Keratinocyte (primary cell): ENCODE results near the gene FHOD1. TPM values are rescaled to one million over a fixed set of nuclear protein-coding genes. Genes with fewer than 3 reads are reported as not detected.

Experiments
- DNase-seq: peaks from one replicate; pipeline ENCODE4 v3.0.0-alpha.2; 2011; ENCODE audit warnings: low read depth, missing footprints, low spot score
- FAIRE-seq: peaks from 2 replicates; lab custom pipeline; 2011; peaks lifted over from hg19 to GRCh38; lab: Jason Lieb, UNC
- H2AFZ ChIP-seq: 2 replicates; pipeline ENCODE4 v1.6.0; 2012; ENCODE audit warnings: low read length, control low read depth, inconsistent platforms; ENCODE audit not compliant: control insufficient read depth
- H3K27ac ChIP-seq: 2 replicates; pipeline ENCODE4 v1.5.1; 2011; ENCODE audit warnings: low read length; ENCODE audit not compliant: control insufficient read depth, insufficient read depth
- H3K27me3 ChIP-seq: 3 replicates; pipeline ENCODE4 v1.6.0; 2011; ENCODE audit warnings: low read length; ENCODE audit not compliant: control insufficient read depth, insufficient read depth; ENCODE audit errors: extremely low read depth
- H3K36me3 ChIP-seq, 2 experiments: 2 replicates in 1 of 2; 3 replicates in 1 of 2; pipeline ENCODE4 v1.5.1; 2011; ENCODE audit warnings: low read length in 2 of 2, mild to moderate bottlenecking in 1 of 2; ENCODE audit not compliant: control insufficient read depth in 2 of 2, insufficient read depth in 2 of 2; ENCODE audit errors: extremely low read depth in 1 of 2
- H3K4me1 ChIP-seq: 3 replicates; pipeline ENCODE4 v1.5.1; 2011; ENCODE audit warnings: low read length; ENCODE audit not compliant: control insufficient read depth, insufficient read depth; ENCODE audit errors: extremely low read depth
- H3K4me2 ChIP-seq: 3 replicates; pipeline ENCODE4 v1.6.0; 2011; ENCODE audit warnings: low read depth, low read length; ENCODE audit not compliant: control insufficient read depth, insufficient read depth; ENCODE audit errors: extremely low read depth
- H3K4me3 ChIP-seq, 3 experiments: fragments of 200-600 bp in 1 of 3; sonication (generic) in 1 of 3; 2 replicates in 2 of 3; 3 replicates in 1 of 3; pipeline ENCODE4 v1.5.1; 2011 to 2016; ENCODE audit warnings: low read length in 3 of 3, mild to moderate bottlenecking in 3 of 3, control low read depth in 2 of 3, inconsistent platforms in 1 of 3, low read depth in 1 of 3, mixed read lengths in 1 of 3, mixed run types in 1 of 3, moderate library complexity in 1 of 3; ENCODE audit not compliant: control insufficient read depth in 2 of 3, insufficient read depth in 2 of 3; ENCODE audit errors: extremely low read depth in 1 of 3
- H3K79me2 ChIP-seq: 2 replicates; pipeline ENCODE4 v1.6.0; 2012; ENCODE audit warnings: low read length; ENCODE audit not compliant: control insufficient read depth, insufficient read depth
- H3K9ac ChIP-seq: 3 replicates; pipeline ENCODE4 v1.6.0; 2011; ENCODE audit warnings: low read length; ENCODE audit not compliant: control insufficient read depth, insufficient read depth; ENCODE audit errors: extremely low read depth
- H3K9me1 ChIP-seq: 3 replicates; pipeline ENCODE4 v1.6.0; 2011; ENCODE audit warnings: low read length; ENCODE audit not compliant: control insufficient read depth, insufficient read depth; ENCODE audit errors: extremely low read depth
- H3K9me3 ChIP-seq: 2 replicates; pipeline ENCODE4 v1.5.1; 2012; ENCODE audit warnings: low read depth, low read length; ENCODE audit not compliant: control insufficient read depth
- H4K20me1 ChIP-seq: 3 replicates; pipeline ENCODE4 v1.6.0; 2011; ENCODE audit warnings: low read length; ENCODE audit not compliant: control insufficient read depth, insufficient read depth; ENCODE audit errors: extremely low read depth
- CTCF ChIP-seq, 3 experiments: IDR thresholded peaks in 1 of 3; conservative IDR thresholded peaks in 1 of 3; optimal IDR thresholded peaks in 1 of 3; 2 replicates in 2 of 3; 3 replicates in 1 of 3; pipeline versions ENCODE3 to v1.5.1; 2011; ENCODE audit warnings: low read length in 3 of 3, mild to moderate bottlenecking in 3 of 3, moderate library complexity in 2 of 3, control low read depth in 1 of 3, inconsistent platforms in 1 of 3; ENCODE audit not compliant: insufficient read depth in 2 of 3; ENCODE audit errors: extremely low read depth in 1 of 3
- EZH2 ChIP-seq: IDR thresholded peaks from one replicate; pipeline ENCODE4 v1.6.1; 2012; ENCODE audit warnings: inconsistent platforms, mild to moderate bottlenecking, low read length, moderate library complexity
- dilution Hi-C: fragments of 300-500 bp; cut with MboI; formaldehyde crosslinking; loops from one replicate; pipeline ENCODE4 v1.7.0; 2020; ENCODE audit warnings: low sequenced_read_pairs; ENCODE audit not compliant: extremely low pct_ligation_motif_present
- polyA plus RNA-seq, 5 experiments: library from polyadenylated mRNA; depleted of rRNA in 3 of 5; stranded (reverse) in 3 of 5; stranded (forward) in 1 of 5; unstranded in 1 of 5; fragments of >200 nt; gene quantifications; 1 replicate in 1 of 5; 2 replicates in 3 of 5; 3 replicates in 1 of 5; pipeline versions ENCODE4 v1.2.1 to v1.2.3, GENCODE V29; 2011 to 2012; ENCODE audit warnings: missing spikeins in 2 of 5, low read depth in 1 of 5, low replicate concordance in 1 of 5

Gene FHOD1
- polyA plus RNA-seq, 1 donor (not counting 4 experiments of a cell fraction or from before 2014, with no cell fraction given), result 29.4 TPM

GRCh38 chr16:67181346-67181745 is 65.9 kb downstream of the FHOD1 start:
- Histone ChIP-seq H3K27me3 (no peaks in the 10 kb centered on the region), H3K9me3 (no peaks in the 10 kb centered on the region), H3K9me1 (peaks cover 2% of the 10 kb centered on the region), H3K4me2 (peak overlapping the region; percentile 33), H3K27ac (no peak overlapping the region), H3K36me3 (peaks cover 0 to 3% of the 10 kb centered on the region in 2 experiments), H3K4me1 (peaks cover 44% of the 10 kb centered on the region), H3K79me2 (peaks cover 7% of the 10 kb centered on the region), H2AFZ (no peak overlapping the region), H3K9ac (no peak overlapping the region), H4K20me1 (no peaks in the 10 kb centered on the region), H3K4me3 (no peak overlapping the region)
- dilution Hi-C loops, result no loop called here
- TF ChIP-seq CTCF (optimal IDR thresholded peaks at IDR 0.05 in 1 of 3, IDR thresholded peaks at IDR 0.05 in 1 of 3, conservative IDR thresholded peaks at IDR 0.05 in 1 of 3; ENCODE audit: extremely low read depth in 1 of 3, insufficient read depth in 2 of 3, low read length in 3 of 3) (no peak), EZH2 (no peak)
- peak; percentile 90 for FAIRE-seq
- no peak for DNase-seq

DNA sequence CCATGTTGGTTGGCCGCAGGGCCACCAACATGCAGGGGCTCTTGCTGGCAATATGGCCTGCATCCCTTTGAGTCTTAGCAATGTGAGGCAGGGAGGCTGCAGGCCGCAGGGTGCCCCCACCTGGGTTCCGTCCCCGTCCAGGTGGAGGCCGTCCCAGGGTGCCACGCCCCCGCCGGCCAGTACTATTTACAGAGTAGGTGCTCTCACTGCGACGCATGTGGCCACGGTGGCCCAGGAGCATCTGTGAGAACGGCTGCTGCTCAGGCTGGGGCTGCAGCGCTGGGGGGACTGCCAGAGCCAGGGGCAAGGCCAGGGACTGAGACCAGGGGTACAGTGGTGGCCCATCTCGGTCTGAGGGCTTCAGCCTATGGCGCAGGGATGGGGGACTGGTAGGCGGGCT is 67.1 kb downstream of the FHOD1 start:
- no peak overlapping the region for H2AFZ ChIP-seq
- H3K9me3 ChIP-seq, result no peaks in the 10 kb centered on the region
- H3K4me1 ChIP-seq, result peaks cover 45% of the 10 kb centered on the region
- no peak overlapping the region for H3K27ac ChIP-seq
- no peak overlapping the region for H3K4me2 ChIP-seq
- peaks cover 7% of the 10 kb centered on the region for H3K79me2 ChIP-seq
- H3K9ac ChIP-seq, result no peak overlapping the region
- DNase-seq, result no peak
- H3K4me3 ChIP-seq, result no peak overlapping the region
- no peak for TF ChIP-seq CTCF (optimal IDR thresholded peaks at IDR 0.05 in 1 of 3, IDR thresholded peaks at IDR 0.05 in 1 of 3, conservative IDR thresholded peaks at IDR 0.05 in 1 of 3; ENCODE audit: extremely low read depth in 1 of 3, insufficient read depth in 2 of 3, low read length in 3 of 3)
- no peak for TF ChIP-seq EZH2
- FAIRE-seq, result no peak
- H3K36me3 ChIP-seq, result peaks cover 0 to 3% of the 10 kb centered on the region in 2 experiments
- no peaks in the 10 kb centered on the region for H3K9me1 ChIP-seq
- no peaks in the 10 kb centered on the region for H4K20me1 ChIP-seq
- H3K27me3 ChIP-seq, result no peaks in the 10 kb centered on the region
- dilution Hi-C loops, result no loop called here
